Measurements from ENCODE around the gene STK36.

- no peak for TF ChIP-seq CTCF (IDR thresholded peaks at IDR 0.05)
- no peak for TF ChIP-seq MAX (IDR thresholded peaks at IDR 0.05)
- TF ChIP-seq EP300 (IDR thresholded peaks at IDR 0.05), result no peak
- no peak for TF ChIP-seq POLR2A (IDR thresholded peaks at IDR 0.05; ENCODE audit: low read length)
- TF ChIP-seq MAFK (IDR thresholded peaks at IDR 0.05; ENCODE audit: partially characterized antibody), result no peak
- TF ChIP-seq ESRRA (IDR thresholded peaks at IDR 0.05; ENCODE audit: borderline replicate concordance, low read length), result no peak
- no peak for TF ChIP-seq FOSL2 (IDR thresholded peaks at IDR 0.05)
- TF ChIP-seq FOSL2 (CRISPR knock-in tag; IDR thresholded peaks at IDR 0.05), result no peak
- TF ChIP-seq PBX3 (IDR thresholded peaks at IDR 0.05), result no peak
- no peak for TF ChIP-seq HOXB5 (CRISPR knock-in tag; IDR thresholded peaks at IDR 0.05)
- no peak for TF ChIP-seq ZC3H11A (IDR thresholded peaks at IDR 0.05)
These were observed 711 bp upstream of the STK36 start for GRCh38 chr2:218671097-218671653.
